Left lung (tissue), 10 donors: ENCODE results near the gene SLC25A25. TPM values are rescaled to one million over a fixed set of nuclear protein-coding genes. Genes with fewer than 3 reads are reported as not detected.
A peak's percentile ranks its signal among the peaks of the same experiment; 100 is the strongest.

ENCODE experiments used
- ATAC-seq: fragments of 200-7000 bp; cut with Tn5 transposase; one replicate; pipeline ENCODE4 v1.9.1; 2020; ENCODE audit warnings: moderate library complexity
- DNase-seq, 4 donors: peaks; one replicate each; pipeline ENCODE4 v3.0.0-alpha.2; 2013 to 2020
- H3K27ac ChIP-seq, 2 donors: fragments of 200-600 bp; sonication (generic) in 1 of 2; one replicate each; pipeline versions ENCODE4 v1.5.0 to v1.8.0; 2020 to 2021
- H3K27me3 ChIP-seq, 2 donors: fragments of 200-600 bp; sonication (generic) in 1 of 2; one replicate each; pipeline versions ENCODE4 v1.5.0 to v1.8.0; 2020 to 2021
- H3K36me3 ChIP-seq, 2 donors: fragments of 200-600 bp; sonication (generic) in 1 of 2; one replicate each; pipeline versions ENCODE4 v1.5.0 to v1.8.0; 2020 to 2021
- H3K4me1 ChIP-seq, 2 donors: fragments of 200-600 bp; one replicate each; pipeline ENCODE4 v1.8.0; 2021
- H3K4me3 ChIP-seq, 2 donors: fragments of 200-600 bp; sonication (generic) in 1 of 2; one replicate each; pipeline versions ENCODE4 v1.5.0 to v1.8.0; 2020 to 2021; ENCODE audit warnings: mild to moderate bottlenecking in 1 of 2
- H3K9me3 ChIP-seq, 2 donors: fragments of 200-600 bp; sonication (generic) in 1 of 2; one replicate each; pipeline versions ENCODE4 v1.5.0 to v1.8.0; 2020 to 2021
- intact Hi-C, 2 donors: fragments of 100-400 bp; cut with DNase I; formaldehyde crosslinking; loops; one replicate each; pipeline versions ENCODE4 v1.11.2 to v1.14.2; 2022
- polyA plus RNA-seq, 6 donors: library from polyadenylated mRNA; unstranded; fragments of 120-200 nt; gene quantifications; one replicate each; pipeline ENCODE4 v1.2.1, GENCODE V29; 2013; ENCODE audit not compliant: insufficient read length in 6 of 6
- total RNA-seq, 2 donors: library from RNA; stranded (reverse); fragmentation: NEBNext Ultra II Directional; extraction: Animal tissue kit (Norgen Biotek cat#: 25700); gene quantifications; one replicate each; pipeline ENCODE4 v1.2.1, GENCODE V29; 2021
- TF ChIP-seq, protein P1 (sequence below), 2 donors: fragments of 200-600 bp; sonication (generic) in 1 of 2; IDR thresholded peaks; one replicate each; pipeline versions ENCODE4 v1.5.0 to v1.8.0; 2021; ENCODE audit warnings: antibody characterized with exemption in 2 of 2
- donor health status: DM: no; HTN: yes; CAD: no.
- donor health status: DM: no; HTN: no; CAD: no.

Gene SLC25A25
- total and polyA plus RNA-seq, 8 donors: 9.8 to 21.0 (median 15.4) TPM

DNA sequence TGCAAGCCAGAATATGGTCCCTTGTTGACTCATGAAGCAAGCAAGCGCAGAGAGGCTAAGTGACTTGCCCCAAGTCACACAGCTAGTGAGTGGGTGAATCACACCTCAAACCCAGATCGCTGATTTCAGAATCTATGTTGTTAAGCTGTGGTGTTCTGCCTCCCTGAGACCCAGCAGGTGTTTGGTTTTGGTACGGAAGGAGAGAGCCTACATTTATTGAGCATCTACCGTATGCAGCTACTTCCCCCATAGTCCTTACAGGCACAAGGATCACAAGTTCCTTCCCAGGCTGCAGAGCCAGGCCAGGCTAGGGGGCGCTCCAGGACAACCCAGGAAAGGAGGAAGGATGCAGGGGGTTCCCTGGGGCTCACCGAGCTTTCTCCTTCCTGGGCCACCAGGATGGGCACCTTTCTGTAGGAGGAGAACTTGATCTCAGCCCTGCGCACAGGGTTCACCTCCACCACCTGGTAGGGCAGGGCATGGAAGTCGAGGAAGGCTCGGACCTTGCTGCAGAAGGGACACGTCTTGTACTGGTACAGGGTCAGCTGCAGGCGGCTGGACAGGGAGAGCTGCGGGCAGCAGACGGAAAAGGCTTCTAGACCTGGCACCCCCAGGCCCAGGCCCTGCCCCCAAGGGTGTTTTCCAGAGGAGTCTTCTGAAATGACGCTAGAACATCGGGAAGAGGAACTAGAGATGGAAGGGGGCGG is 57.0 kb downstream of the SLC25A25 start:
- peaks cover 6 to 35% of the 10 kb centered on the region in 2 donors for H3K4me1 ChIP-seq
- H3K4me3 ChIP-seq: no peak overlapping the region
- TF ChIP-seq, protein P1, sequence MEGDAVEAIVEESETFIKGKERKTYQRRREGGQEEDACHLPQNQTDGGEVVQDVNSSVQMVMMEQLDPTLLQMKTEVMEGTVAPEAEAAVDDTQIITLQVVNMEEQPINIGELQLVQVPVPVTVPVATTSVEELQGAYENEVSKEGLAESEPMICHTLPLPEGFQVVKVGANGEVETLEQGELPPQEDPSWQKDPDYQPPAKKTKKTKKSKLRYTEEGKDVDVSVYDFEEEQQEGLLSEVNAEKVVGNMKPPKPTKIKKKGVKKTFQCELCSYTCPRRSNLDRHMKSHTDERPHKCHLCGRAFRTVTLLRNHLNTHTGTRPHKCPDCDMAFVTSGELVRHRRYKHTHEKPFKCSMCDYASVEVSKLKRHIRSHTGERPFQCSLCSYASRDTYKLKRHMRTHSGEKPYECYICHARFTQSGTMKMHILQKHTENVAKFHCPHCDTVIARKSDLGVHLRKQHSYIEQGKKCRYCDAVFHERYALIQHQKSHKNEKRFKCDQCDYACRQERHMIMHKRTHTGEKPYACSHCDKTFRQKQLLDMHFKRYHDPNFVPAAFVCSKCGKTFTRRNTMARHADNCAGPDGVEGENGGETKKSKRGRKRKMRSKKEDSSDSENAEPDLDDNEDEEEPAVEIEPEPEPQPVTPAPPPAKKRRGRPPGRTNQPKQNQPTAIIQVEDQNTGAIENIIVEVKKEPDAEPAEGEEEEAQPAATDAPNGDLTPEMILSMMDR (IDR thresholded peaks at IDR 0.05): peak; percentile 34 to 44
- peak; percentile 17 to 89 (median 62) for DNase-seq
- intact Hi-C loops: no loop called here
- no peaks in the 10 kb centered on the region for H3K9me3 ChIP-seq
- no peak for ATAC-seq
- no peak overlapping the region for H3K27ac ChIP-seq
- H3K36me3 ChIP-seq: peaks cover 0 to 48% of the 10 kb centered on the region in 2 donors
- no peaks in the 10 kb centered on the region for H3K27me3 ChIP-seq

DNA sequence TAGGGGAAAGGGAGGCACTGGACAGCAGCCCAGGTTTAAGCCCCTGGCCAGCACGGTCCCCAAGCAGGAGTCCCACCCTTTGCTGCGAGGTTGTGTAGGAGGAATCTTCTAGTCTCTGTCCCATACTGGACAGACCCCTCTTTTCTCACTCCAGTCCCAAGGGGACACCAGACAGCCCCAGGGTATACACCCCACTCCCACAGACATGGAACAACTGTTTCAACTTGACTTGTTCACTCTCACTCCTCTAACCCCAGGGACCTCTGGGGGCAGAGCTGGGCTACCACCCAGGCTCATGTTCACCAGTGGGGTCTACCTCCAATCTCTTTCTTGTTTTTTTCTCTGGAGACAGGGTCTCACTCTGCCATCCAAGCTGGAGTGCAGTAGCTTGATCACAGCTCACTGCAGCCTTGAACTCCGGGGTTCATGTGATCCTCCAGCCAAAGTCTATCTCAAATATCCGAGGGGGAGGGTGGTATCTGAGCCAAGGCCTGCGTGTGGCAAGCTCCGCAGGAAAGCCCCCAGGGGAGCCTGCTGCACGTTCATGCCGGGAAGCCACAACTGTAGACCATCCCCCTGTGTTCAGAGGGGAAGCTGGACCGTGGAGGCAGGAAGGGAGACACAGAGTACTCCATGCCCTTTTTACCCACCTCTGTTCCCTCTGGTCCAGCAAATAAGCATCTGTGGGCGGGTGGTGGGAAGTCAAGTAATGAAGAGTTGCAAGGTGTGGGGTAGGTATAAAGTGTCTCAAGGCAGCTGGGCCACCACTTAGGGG is 57.7 kb downstream of the SLC25A25 start:
- no peaks in the 10 kb centered on the region for H3K9me3 ChIP-seq
- H3K27me3 ChIP-seq: no peaks in the 10 kb centered on the region
- DNase-seq (peak in 1 of 4 donors; percentile 41), ATAC-seq (no peak)
- intact Hi-C loops: no loop called here
- no peak overlapping the region for H3K27ac ChIP-seq
- H3K4me1 ChIP-seq: peaks cover 6 to 35% of the 10 kb centered on the region in 2 donors
- TF ChIP-seq, protein P1 (IDR thresholded peaks at IDR 0.05): no peak
- H3K36me3 ChIP-seq: peaks cover 0 to 41% of the 10 kb centered on the region in 2 donors
- peak overlapping the region in 1 of 2 donors; percentile 92 for H3K4me3 ChIP-seq

DNA sequence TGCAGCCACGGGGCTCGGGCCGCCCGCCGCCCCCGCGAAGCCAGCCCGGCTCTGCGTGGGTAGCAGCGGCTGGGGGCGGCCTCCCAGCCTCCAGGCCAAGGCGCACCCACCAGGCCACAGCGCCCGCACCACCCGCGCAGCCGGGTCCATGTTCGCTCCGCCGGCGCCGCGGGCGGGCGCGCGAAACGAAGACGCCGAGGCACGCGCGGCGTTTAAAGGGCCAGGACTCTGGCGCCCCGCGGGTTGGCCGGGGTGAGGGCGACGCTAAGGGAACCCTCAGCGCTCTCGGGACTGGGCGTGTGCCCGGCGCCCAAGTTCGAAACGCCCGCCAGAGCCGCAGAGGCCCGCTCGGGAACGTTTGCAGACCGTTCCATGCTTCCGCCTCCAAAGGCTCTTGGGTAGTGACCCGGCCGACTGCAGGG is 59.5 kb downstream of the SLC25A25 start, which contains the start of gene PTGES2:
Gene PTGES2 (minus strand): TSS at position 162 of the 422 bp plus-strand sequence. CDS start 12 bp downstream, at position 150.
- no peaks in the 10 kb centered on the region for H3K9me3 ChIP-seq
- ATAC-seq (peak; percentile 87), DNase-seq (peak; percentile 83 to 97 (median 90))
- TF ChIP-seq, protein P1 (IDR thresholded peaks at IDR 0.05): peak in 1 of 2 donors; percentile 6
- H3K27ac ChIP-seq: peak within 1 kb of the TSS; percentile 93 to 95
- intact Hi-C loops: no loop called here
- H3K27me3 ChIP-seq: peaks cover 0 to 7% of the 10 kb centered on the region in 2 donors
- H3K4me1 ChIP-seq: peaks cover 6 to 35% of the 10 kb centered on the region in 2 donors
- H3K4me3 ChIP-seq: peak within 1 kb of the TSS; percentile 89 to 92
- H3K36me3 ChIP-seq: peaks cover 0 to 23% of the 10 kb centered on the region in 2 donors

DNA sequence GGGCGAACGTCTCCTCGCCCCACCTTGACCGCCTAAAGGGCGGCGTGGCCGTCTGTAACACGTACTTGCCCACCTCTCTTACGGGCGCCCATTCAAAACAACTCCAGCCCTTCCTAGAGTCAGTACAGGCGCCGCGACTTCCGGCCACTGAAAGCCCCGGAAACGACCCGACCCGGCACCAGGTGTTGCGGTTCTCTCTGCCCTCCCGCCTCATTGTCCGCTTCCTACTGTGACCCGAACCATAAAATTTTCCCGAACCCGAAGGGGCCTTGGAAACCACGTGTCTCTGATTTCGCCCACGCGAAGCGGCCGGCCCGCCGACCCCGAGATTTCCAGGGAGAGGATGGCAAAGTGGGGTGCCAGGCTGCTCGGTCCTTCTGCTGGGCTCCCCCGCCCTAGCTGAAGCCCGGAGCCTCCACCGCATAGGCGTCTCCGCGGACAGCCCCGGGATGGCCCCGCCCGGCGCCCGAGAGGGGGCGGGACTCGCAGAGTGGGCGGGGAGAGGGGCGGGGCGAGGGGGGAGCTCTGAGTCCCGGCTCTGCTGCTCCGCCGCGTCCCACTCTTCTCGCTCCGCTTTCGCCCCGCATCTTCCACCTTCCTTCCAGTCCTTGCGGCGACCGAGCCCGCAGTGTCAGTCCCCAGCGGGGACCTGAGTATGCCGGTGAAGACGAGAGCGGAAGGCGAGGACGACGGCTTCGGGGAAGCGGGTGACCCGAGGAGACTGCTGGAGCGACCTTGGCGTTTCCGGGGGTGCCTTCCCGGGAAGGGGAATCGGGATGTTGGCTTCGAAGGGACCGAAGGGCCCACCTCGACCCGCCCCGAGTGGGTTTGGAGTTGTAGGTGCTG is 60.2 kb downstream of the SLC25A25 start:
- Histone ChIP-seq H3K36me3 (peaks cover 0 to 16% of the 10 kb centered on the region in 2 donors), H3K27ac (peak overlapping the region; percentile 93 to 95), H3K9me3 (no peaks in the 10 kb centered on the region), H3K27me3 (peaks cover 0 to 7% of the 10 kb centered on the region in 2 donors), H3K4me3 (peak overlapping the region; percentile 89 to 92), H3K4me1 (peaks cover 6 to 35% of the 10 kb centered on the region in 2 donors)
- ATAC-seq (peak; percentile 93), DNase-seq (peak; percentile 83 to 97 (median 92))
- TF ChIP-seq, protein P1 (IDR thresholded peaks at IDR 0.05): no peak
- intact Hi-C loops: no loop called here
